NCI-H82 treated with DMSO at 0.1 percent for 48 hours (cell line): ENCODE data around the gene MVP.
A peak's percentile ranks its signal among the peaks of the same experiment; 100 is the strongest.

Experiments
- DNase-seq: peaks from one replicate; lab custom pipeline; 2025; ENCODE audit not compliant: unreplicated experiment; lab: John Stamatoyannopoulos, UW

MVP gene

DNA sequence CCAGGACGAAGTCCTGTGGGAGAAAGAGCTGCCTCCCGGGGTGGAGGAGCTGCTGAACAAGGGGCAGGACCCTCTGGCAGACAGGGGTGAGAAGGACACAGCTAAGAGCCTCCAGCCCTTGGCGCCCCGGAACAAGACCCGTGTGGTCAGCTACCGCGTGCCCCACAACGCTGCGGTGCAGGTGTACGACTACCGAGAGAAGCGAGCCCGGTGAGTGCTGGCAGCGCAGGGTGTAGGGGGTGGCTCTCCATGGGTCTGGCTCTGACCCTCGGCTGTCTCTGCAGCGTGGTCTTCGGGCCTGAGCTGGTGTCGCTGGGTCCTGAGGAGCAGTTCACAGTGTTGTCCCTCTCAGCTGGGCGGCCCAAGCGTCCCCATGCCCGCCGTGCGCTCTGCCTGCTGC is 21.4 kb downstream of the MVP start:
- DNase-seq, result no peak

DNA sequence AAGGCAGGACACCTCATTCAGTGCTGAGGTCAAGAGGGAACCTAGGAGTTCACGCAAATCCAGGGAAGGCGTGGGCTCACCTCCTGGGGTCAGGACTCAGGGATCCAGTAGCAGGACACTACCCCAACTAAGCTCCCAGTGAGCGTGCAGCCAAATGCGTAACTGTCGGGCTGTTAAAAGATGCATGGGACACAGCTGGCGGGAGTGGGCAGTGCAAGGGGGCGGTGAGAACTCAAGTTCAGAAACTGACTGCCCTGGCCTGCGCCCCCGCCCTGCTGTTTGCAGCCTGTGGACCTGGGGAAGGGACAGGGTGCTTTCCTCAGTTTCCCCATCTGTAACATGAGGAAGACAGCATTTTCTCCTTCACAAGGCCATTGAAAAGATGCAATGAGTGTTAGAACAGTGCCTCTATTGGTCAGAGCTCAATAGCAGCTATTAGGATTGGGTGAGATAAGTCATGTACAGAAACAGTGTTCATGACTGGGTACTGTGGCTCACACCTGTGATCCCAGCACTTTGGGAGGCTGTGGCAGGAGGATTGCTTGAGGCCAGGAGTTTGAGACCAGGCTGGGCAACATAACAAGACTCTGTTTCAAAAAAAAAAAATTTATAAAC is 22.6 kb downstream of the MVP start:
- DNase-seq, result no peak

DNA sequence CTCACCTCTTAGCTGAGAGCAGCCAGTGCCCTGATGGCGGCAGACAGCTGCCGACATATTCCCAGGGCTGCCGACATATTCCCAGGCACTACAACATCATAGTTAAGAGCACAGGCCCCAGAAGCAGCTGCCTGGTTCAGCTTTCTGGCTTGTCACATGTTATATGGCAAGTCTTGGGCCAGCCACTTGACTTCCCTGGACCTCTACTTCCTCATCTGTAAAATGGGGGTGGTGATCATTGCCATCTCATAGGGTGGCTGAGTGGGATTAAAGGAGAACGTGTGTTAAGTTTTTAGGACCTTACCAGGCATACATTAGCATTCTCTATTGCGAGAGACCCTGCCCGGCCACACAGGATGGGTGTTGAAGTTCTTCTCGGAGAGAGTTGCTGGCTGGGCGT is 23.7 kb downstream of the MVP start:
- DNase-seq, result no peak

GRCh38 chr16:29844575-29845331 is 24.5 kb downstream of the MVP start:
- no peak for DNase-seq

DNA sequence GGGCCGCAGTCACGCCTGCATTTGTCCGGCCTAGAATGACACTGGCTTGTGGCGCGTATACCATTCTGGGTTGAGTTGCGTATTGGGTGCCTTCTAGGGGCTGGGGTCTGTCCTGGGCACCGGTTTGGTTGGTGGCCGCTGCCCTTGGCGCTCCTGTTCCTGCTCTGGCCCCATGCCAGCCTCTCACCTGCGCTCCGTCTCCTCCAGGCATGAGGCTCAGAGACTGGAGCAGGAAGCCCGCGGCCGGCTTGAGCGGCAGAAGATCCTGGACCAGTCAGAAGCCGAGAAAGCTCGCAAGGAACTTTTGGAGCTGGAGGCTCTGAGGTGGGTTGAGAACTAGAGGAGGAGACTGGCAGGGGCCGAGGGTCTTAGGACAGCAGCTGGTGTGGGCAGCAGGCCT is 25.4 kb downstream of the MVP start:
- DNase-seq, result no peak

GRCh38 chr16:29848420-29849297 is 28.4 kb downstream of the MVP start:
- DNase-seq, result no peak

- no peak for DNase-seq
These were observed 29.2 kb downstream of the MVP start for GRCh38 chr16:29849505-29849904.

- no peak for DNase-seq
These were observed 30.7 kb downstream of the MVP start for GRCh38 chr16:29850998-29851397.

DNA sequence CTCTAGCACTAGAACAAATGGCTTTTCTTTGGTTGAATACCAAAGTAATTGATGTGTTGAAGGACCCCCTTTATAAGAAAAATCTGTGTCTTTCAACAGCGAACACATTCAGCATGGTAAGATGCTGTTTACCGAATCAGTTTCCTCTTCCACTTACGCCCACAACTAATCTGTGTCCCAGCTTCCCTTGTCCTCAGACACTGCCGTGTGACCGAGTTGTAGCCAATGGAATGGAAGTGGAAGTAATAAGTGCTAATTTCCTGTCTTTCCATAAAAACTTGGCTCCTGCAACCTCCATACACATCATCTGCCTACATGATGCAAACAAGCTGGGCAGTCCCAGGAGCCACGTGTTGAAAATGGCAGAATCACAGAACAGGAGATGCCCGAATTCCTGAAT is 32.4 kb downstream of the MVP start:
- DNase-seq, result no peak

GRCh38 chr16:29854520-29855100 is 34.3 kb downstream of the MVP start:
- no peak for DNase-seq

GRCh38 chr16:29857133-29857760 is 37.0 kb downstream of the MVP start:
- DNase-seq, result no peak

- DNase-seq, result no peak
These were observed 38.0 kb downstream of the MVP start for GRCh38 chr16:29858149-29858849.

DNA sequence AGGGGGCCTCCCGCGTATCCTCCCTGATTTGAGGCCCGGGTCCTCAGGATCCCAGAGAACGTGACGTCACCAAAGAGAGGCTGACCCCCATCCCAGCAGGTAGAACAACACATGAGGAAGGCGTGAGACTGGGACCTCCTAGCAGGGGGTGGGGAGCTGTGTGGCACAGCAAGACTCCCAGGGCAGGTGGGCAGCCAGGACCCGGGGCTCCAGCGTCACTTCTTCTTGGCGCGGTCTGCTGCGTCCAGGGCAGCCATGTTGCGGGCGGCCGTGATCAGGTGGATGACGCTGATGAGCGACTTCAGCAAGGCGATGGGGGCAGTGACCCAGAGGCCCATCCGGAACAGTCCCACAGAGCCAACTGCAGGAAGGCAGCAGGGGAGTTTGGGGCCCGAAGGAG is 38.7 kb downstream of the MVP start:
- DNase-seq, result no peak

- no peak for DNase-seq
These were observed 40.0 kb downstream of the MVP start for GRCh38 chr16:29860218-29860617.

- no peak for DNase-seq
These were observed 42.2 kb downstream of the MVP start for GRCh38 chr16:29862383-29862883.

GRCh38 chr16:29862884-29863668 is 42.8 kb downstream of the MVP start, which contains the start of gene CDIPT:
Gene CDIPT (minus strand): TSS chr16:29863226. CDS start chr16:29862857, 369 bp downstream.
- DNase-seq, result peak; percentile 84

DNA sequence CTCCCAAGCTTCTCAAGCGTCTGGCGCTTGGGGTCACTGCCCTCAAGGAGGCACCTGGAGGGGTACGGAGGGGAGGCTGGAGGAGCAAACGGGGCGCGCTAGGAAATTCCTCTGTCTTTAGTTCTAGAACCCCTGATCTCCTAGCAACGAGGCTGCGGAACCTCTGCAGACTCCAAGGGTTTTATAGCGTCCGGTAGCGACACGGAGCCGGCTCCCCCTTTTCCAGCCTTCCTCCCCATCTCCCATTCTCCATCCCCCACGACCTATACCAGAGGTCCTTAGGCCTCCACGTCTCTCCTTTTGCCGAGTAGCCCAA is 43.4 kb downstream of the MVP start:
- DNase-seq, result no peak

- DNase-seq, result no peak
These were observed 43.9 kb downstream of the MVP start for GRCh38 chr16:29864205-29864604.

DNA sequence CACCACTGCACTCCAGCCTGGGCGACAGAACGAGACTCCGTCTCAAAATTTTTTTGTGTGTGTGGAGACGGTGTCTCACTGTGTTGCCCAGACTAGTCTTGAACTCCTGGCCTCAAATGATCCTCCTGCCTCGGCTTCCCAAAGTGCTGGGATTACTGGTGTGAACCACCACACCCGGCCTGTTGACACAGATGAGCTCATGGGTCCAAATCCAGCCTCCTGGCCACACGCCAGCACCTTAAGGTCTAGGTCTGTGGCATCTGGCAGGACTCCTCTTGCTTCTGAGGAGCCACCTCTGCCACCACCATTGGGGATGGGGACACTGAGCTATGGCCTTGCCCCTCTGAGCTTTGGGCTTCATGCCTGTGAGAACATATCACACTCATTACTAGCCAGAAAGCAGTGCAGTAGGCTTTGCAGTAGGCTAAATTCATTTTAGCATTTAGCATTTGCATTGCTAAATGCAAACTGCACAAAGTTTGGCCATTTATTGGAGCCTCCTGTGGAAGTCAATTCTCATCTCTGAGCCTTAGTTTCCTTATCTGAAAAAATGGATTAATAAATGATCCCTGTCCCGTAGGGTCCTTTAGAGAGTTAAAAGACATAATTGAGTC is 48.2 kb downstream of the MVP start:
- peak; percentile 24 for DNase-seq
